Tibial artery (tissue), 4 donors: ENCODE data around the gene KCNA3.

Experiments
- DNase-seq, 2 donors: peaks; one replicate each; pipeline ENCODE4 v3.0.0-alpha.2; 2019
- H3K27ac ChIP-seq, 2 donors: fragments of 200-600 bp; sonication (generic) in 1 of 2; 1 replicate in 1 of 2; 2 replicates in 1 of 2; pipeline ENCODE4 v1.5.1; 2018 to 2019; ENCODE audit warnings: mild to moderate bottlenecking in 1 of 2
- H3K27me3 ChIP-seq, 2 donors: fragments of 200-600 bp; sonication (generic) in 1 of 2; one replicate each; pipeline versions ENCODE4 v1.5.1 to v1.6.0; 2016 to 2019
- H3K36me3 ChIP-seq, 3 donors: fragments of 200-600 bp; sonication (generic) in 2 of 3; one replicate each; pipeline ENCODE4 v1.5.1; 2016 to 2019; ENCODE audit warnings: mild to moderate bottlenecking in 2 of 3
- H3K4me1 ChIP-seq, 4 donors: fragments of 200-600 bp; sonication (generic) in 2 of 4; 1 replicate in 3 of 4; 2 replicates in 1 of 4; pipeline ENCODE4 v1.5.1; 2016 to 2019
- H3K4me3 ChIP-seq, 2 donors: fragments of 200-600 bp; sonication (generic) in 1 of 2; 1 replicate in 1 of 2; 2 replicates in 1 of 2; pipeline ENCODE4 v1.5.1; 2018 to 2019; ENCODE audit warnings: mild to moderate bottlenecking in 2 of 2
- H3K9me3 ChIP-seq, 3 donors: fragments of 200-600 bp; sonication (generic) in 1 of 3; one replicate each; pipeline ENCODE4 v1.5.1; 2016 to 2019
- CTCF ChIP-seq, 2 experiments: fragments of 200-600 bp in 1 of 2; fragments of 450-650 bp in 1 of 2; IDR thresholded peaks; one replicate each; pipeline ENCODE4 v1.5.1; 2017 to 2019; ENCODE audit warnings: antibody characterized with exemption in 2 of 2, mild to moderate bottlenecking in 1 of 2, moderate library complexity in 1 of 2
- intact Hi-C: fragments of 100-400 bp; cut with DNase I; formaldehyde crosslinking; loops from one replicate; pipeline ENCODE4 v1.15.0; 2023; ENCODE audit warnings: low total_unique reads

The KCNA3 gene

GRCh38 chr1:110680036-110680735, 5.4 kb upstream of the KCNA3 start:
- Histone ChIP-seq H3K36me3 (no peaks in the 10 kb centered on the region), H3K9me3 (peaks cover 0 to 5% (median 0%) of the 10 kb centered on the region in 3 donors), H3K27me3 (peaks cover 0 to 18% of the 10 kb centered on the region in 2 donors), H3K4me1 (peaks cover 0 to 3% (median 3%) of the 10 kb centered on the region in 4 donors), H3K4me3 (no peak overlapping the region), H3K27ac (no peak overlapping the region)
- DNase-seq: no peak
- TF ChIP-seq CTCF (IDR thresholded peaks at IDR 0.05): no peak
- intact Hi-C loops: no loop called here

GRCh38 chr1:110677526-110677925, 2.8 kb upstream of the KCNA3 start:
- TF ChIP-seq CTCF (IDR thresholded peaks at IDR 0.05): no peak
- H3K9me3 ChIP-seq: peaks cover 0 to 5% (median 0%) of the 10 kb centered on the region in 3 donors
- no peak overlapping the region for H3K4me3 ChIP-seq
- H3K36me3 ChIP-seq: no peaks in the 10 kb centered on the region
- DNase-seq: no peak
- no peak overlapping the region for H3K27ac ChIP-seq
- intact Hi-C loops: no loop called here
- peaks cover 4 to 42% of the 10 kb centered on the region in 2 donors for H3K27me3 ChIP-seq
- H3K4me1 ChIP-seq: peaks cover 0 to 18% (median 14%) of the 10 kb centered on the region in 4 donors

- Histone ChIP-seq H3K27ac (no peak overlapping the region), H3K36me3 (no peaks in the 10 kb centered on the region), H3K27me3 (peaks cover 4 to 47% of the 10 kb centered on the region in 2 donors), H3K9me3 (peaks cover 0 to 5% (median 0%) of the 10 kb centered on the region in 3 donors), H3K4me1 (peaks cover 0 to 18% (median 14%) of the 10 kb centered on the region in 4 donors), H3K4me3 (no peak overlapping the region)
- no peak for TF ChIP-seq CTCF (IDR thresholded peaks at IDR 0.05)
- DNase-seq: no peak
- intact Hi-C loops: no loop called here
Measured at GRCh38 chr1:110676970-110677369, 2.2 kb upstream of the KCNA3 start.

- H3K36me3 ChIP-seq: no peaks in the 10 kb centered on the region
- no peak overlapping the region for H3K27ac ChIP-seq
- H3K4me1 ChIP-seq: peaks cover 0 to 18% (median 14%) of the 10 kb centered on the region in 4 donors
- no peak for DNase-seq
- intact Hi-C loops: no loop called here
- TF ChIP-seq CTCF (IDR thresholded peaks at IDR 0.05): no peak
- peak overlapping the region; percentile 40 to 62 for H3K4me3 ChIP-seq
- H3K9me3 ChIP-seq: peaks cover 0 to 5% (median 0%) of the 10 kb centered on the region in 3 donors
- peaks cover 4 to 54% of the 10 kb centered on the region in 2 donors for H3K27me3 ChIP-seq
Measured at GRCh38 chr1:110675060-110675791, 486 bp upstream of the KCNA3 start.

GRCh38 chr1:110673805-110674336, 869 bp downstream of the KCNA3 start:
- intact Hi-C loops: no loop called here
- TF ChIP-seq CTCF (IDR thresholded peaks at IDR 0.05): no peak
- Histone ChIP-seq H3K4me1 (peaks cover 0 to 18% (median 14%) of the 10 kb centered on the region in 4 donors), H3K4me3 (peak overlapping the region; percentile 40 to 62), H3K27me3 (peaks cover 4 to 50% of the 10 kb centered on the region in 2 donors), H3K36me3 (no peaks in the 10 kb centered on the region), H3K27ac (no peak overlapping the region), H3K9me3 (peaks cover 0 to 1% (median 0%) of the 10 kb centered on the region in 3 donors)
- peak in 1 of 2 donors; percentile 53 for DNase-seq
